Endothelial cell of umbilical vein (primary cell): ENCODE results near the gene ATP8A2. TPM values are rescaled to one million over a fixed set of nuclear protein-coding genes. Genes with fewer than 3 reads are reported as not detected.

Experiments used
- BruUV-seq: library from RNA; stranded (reverse); fragments of 400-500 nt; replicated peaks from 2 replicates; lab custom pipeline; 2021; lab: Mats Ljungman, UMichigan
- CTCF ChIA-PET: fragments of 300-600, 350-600 bp; sonication (Branson Sonifier 250); formaldehyde crosslinking; loops from one replicate; lab custom pipeline; 2021; ENCODE audit warnings: antibody characterized with exemption, inconsistent platforms; lab: Charles Lee
- POLR2A ChIA-PET: fragments of 300-600, 350-600 bp; sonication (Branson Sonifier 250); formaldehyde crosslinking; loops from one replicate; lab custom pipeline; 2021; ENCODE audit warnings: antibody characterized with exemption, inconsistent platforms; lab: Charles Lee
- DNase-seq: peaks from one replicate; pipeline ENCODE4 v3.0.0-alpha.2; 2011; ENCODE audit warnings: low read depth, low spot score
- FAIRE-seq: peaks from 2 replicates; lab custom pipeline; 2011; peaks lifted over from hg19 to GRCh38; lab: Jason Lieb, UNC
- H2AFZ ChIP-seq: 2 replicates; pipeline ENCODE4 v1.6.0; 2012; ENCODE audit warnings: low read depth, low read length, control low read depth, inconsistent platforms
- H3K27ac ChIP-seq: 2 replicates; pipeline ENCODE4 v1.5.1; 2011; ENCODE audit warnings: low read depth, mild to moderate bottlenecking, control low read depth, low read length, moderate library complexity; ENCODE audit not compliant: insufficient read depth
- H3K27me3 ChIP-seq, 2 experiments: 2 replicates each; pipeline versions ENCODE4 v1.6.0 to v1.6.1; 2011; ENCODE audit warnings: low read length in 2 of 2, mixed read lengths in 1 of 2; ENCODE audit not compliant: control insufficient read depth in 2 of 2, insufficient read depth in 2 of 2
- H3K36me3 ChIP-seq, 2 experiments: 2 replicates in 1 of 2; 3 replicates in 1 of 2; pipeline ENCODE4 v1.5.1; 2011; ENCODE audit warnings: low read length in 2 of 2, mild to moderate bottlenecking in 1 of 2, moderate library complexity in 1 of 2; ENCODE audit not compliant: control insufficient read depth in 2 of 2, insufficient read depth in 2 of 2; ENCODE audit errors: extremely low read depth in 1 of 2
- H3K4me1 ChIP-seq: 3 replicates; pipeline ENCODE4 v1.5.1; 2011; ENCODE audit warnings: mild to moderate bottlenecking, low read length; ENCODE audit not compliant: control insufficient read depth, insufficient read depth; ENCODE audit errors: extremely low read depth
- H3K4me2 ChIP-seq: 2 replicates; pipeline ENCODE4 v1.6.1; 2011; ENCODE audit warnings: low read length, control low read depth, mixed read lengths; ENCODE audit not compliant: insufficient read depth
- H3K4me3 ChIP-seq, 3 experiments: fragments of 200-600 bp in 1 of 3; sonication (generic), shearing (Covaris generic) in 1 of 3; replicated peaks in 1 of 3; 2 replicates each; pipeline ENCODE4 v1.5.1; 2011 to 2016; ENCODE audit warnings: control low read depth in 3 of 3, low read length in 3 of 3, mild to moderate bottlenecking in 2 of 3, inconsistent platforms in 1 of 3, low read depth in 1 of 3, moderate library complexity in 1 of 3; ENCODE audit not compliant: insufficient read depth in 1 of 3
- H3K79me2 ChIP-seq: 2 replicates; pipeline ENCODE4 v1.6.0; 2012; ENCODE audit warnings: low read length, inconsistent platforms; ENCODE audit not compliant: control insufficient read depth, insufficient read depth
- H3K9ac ChIP-seq: replicated peaks from 2 replicates; pipeline ENCODE3; 2011; ENCODE audit warnings: low read length, control low read depth; ENCODE audit not compliant: insufficient read depth; ENCODE audit errors: extremely low read depth
- H3K9me1 ChIP-seq: replicated peaks from 3 replicates; pipeline ENCODE4 v1.6.0; 2011; ENCODE audit warnings: mild to moderate bottlenecking, low read length; ENCODE audit not compliant: control insufficient read depth, insufficient read depth; ENCODE audit errors: extremely low read depth
- H3K9me3 ChIP-seq: replicated peaks from 2 replicates; pipeline ENCODE4 v1.5.1; 2012; ENCODE audit warnings: low read length, inconsistent platforms; ENCODE audit not compliant: control insufficient read depth, insufficient read depth
- H4K20me1 ChIP-seq: replicated peaks from 2 replicates; pipeline ENCODE3; 2011; ENCODE audit warnings: mild to moderate bottlenecking, low read length; ENCODE audit not compliant: control insufficient read depth, insufficient read depth; ENCODE audit errors: extremely low read depth
- EZH2 ChIP-seq: IDR thresholded peaks from 2 replicates; pipeline ENCODE4 v1.6.1; 2012; ENCODE audit warnings: borderline replicate concordance, low read depth, mild to moderate bottlenecking, moderate library complexity, low read length, inconsistent platforms; ENCODE audit not compliant: severe bottlenecking
- FOS ChIP-seq: IDR thresholded peaks from 2 replicates; pipeline ENCODE4 v1.6.1; 2011; ENCODE audit warnings: mild to moderate bottlenecking, low read length, moderate library complexity, borderline replicate concordance; ENCODE audit not compliant: insufficient read depth
- GATA2 ChIP-seq: IDR thresholded peaks from 2 replicates; pipeline ENCODE4 v1.7.0; 2011; ENCODE audit warnings: low read depth, mild to moderate bottlenecking, moderate library complexity, mixed read lengths, low read length; ENCODE audit not compliant: insufficient read length, insufficient read depth
- JUN ChIP-seq: IDR thresholded peaks from 2 replicates; pipeline ENCODE4 v1.6.1; 2011; ENCODE audit warnings: borderline replicate concordance, low read depth; ENCODE audit not compliant: insufficient read length, insufficient read depth
- MYC ChIP-seq: IDR thresholded peaks from one replicate; pipeline ENCODE4 v1.6.1; 2011; ENCODE audit warnings: mild to moderate bottlenecking, low read depth, low read length
- POLR2A ChIP-seq: IDR thresholded peaks from 2 replicates; pipeline ENCODE4 v1.6.1; 2012; ENCODE audit warnings: low read depth, mild to moderate bottlenecking, control low read depth, low read length
- POLR2AphosphoS5 ChIP-seq: IDR thresholded peaks from 2 replicates; pipeline ENCODE4 v1.6.1; 2012; ENCODE audit warnings: low read depth, mild to moderate bottlenecking, control low read depth, low read length, moderate library complexity; ENCODE audit not compliant: insufficient read depth
- dilution Hi-C: fragments of 300-500 bp; cut with MboI; formaldehyde crosslinking; loops from one replicate; pipeline ENCODE4 v1.15.0; 2019; ENCODE audit warnings: low sequenced_read_pairs; ENCODE audit not compliant: extremely low pct_ligation_motif_present
- intact Hi-C: fragments of 100-400 bp; cut with micrococcal nuclease; formaldehyde crosslinking; loops from one replicate; pipeline ENCODE4 v1.10.0; 2022
- polyA plus RNA-seq, 4 experiments: library from polyadenylated mRNA; depleted of rRNA in 3 of 4; stranded (reverse) in 3 of 4; unstranded in 1 of 4; fragments of >200 nt; gene quantifications; 2 replicates each; pipeline versions ENCODE4 v1.2.1 to v1.2.3, GENCODE V29; 2011 to 2012; ENCODE audit warnings: missing spikeins in 1 of 4
- total RNA-seq: library from RNA; stranded (reverse); gene quantifications from 2 replicates; pipeline ENCODE4 v1.2.3, GENCODE V29; 2021
- TF ChIP-seq, protein P1 (sequence below), 2 donors: IDR thresholded peaks; 1 replicate in 1 of 2; 2 replicates in 1 of 2; pipeline ENCODE4 v1.5.1; 2011; ENCODE audit warnings: low read length in 2 of 2, mild to moderate bottlenecking in 2 of 2, moderate library complexity in 2 of 2, control low read depth in 1 of 2, inconsistent platforms in 1 of 2, low read depth in 1 of 2; ENCODE audit not compliant: insufficient read depth in 1 of 2; ENCODE audit errors: extremely low read depth in 1 of 2
- TF ChIP-seq, protein P2 (sequence below): IDR thresholded peaks from 2 replicates; pipeline ENCODE4 v1.6.1; 2011; ENCODE audit not compliant: insufficient read depth, insufficient read length

The ATP8A2 gene
- total and polyA plus RNA-seq, 2 donors (not counting 3 experiments of a cell fraction or from before 2014, with no cell fraction given), result 0.11 to 0.49 TPM

GRCh38 chr13:25679159-25679558 is 307.4 kb downstream of the ATP8A2 start:
- ChIA-PET CTCF (no interaction called here), POLR2A (no interaction called here)
- intact Hi-C loops, result no loop called here

More at GRCh38 chr13:25679159-25679558, 307.4 kb downstream of the ATP8A2 start:
- Histone ChIP-seq H3K4me3 (no peak overlapping the region), H3K4me1 (no peaks in the 10 kb centered on the region), H2AFZ (no peak overlapping the region), H3K4me2 (no peak overlapping the region), H3K9ac (no peak overlapping the region), H3K9me1 (no peaks in the 10 kb centered on the region), H3K27me3 (no peaks in the 10 kb centered on the region), H3K9me3 (no peaks in the 10 kb centered on the region), H3K36me3 (no peaks in the 10 kb centered on the region), H3K27ac (no peak overlapping the region), H4K20me1 (no peaks in the 10 kb centered on the region), H3K79me2 (no peaks in the 10 kb centered on the region)
- dilution Hi-C loops, result no loop called here
- no TSS peak for BruUV-seq
- DNase-seq (no peak), FAIRE-seq (no peak)
- TF ChIP-seq POLR2AphosphoS5 (no peak), JUN (no peak), FOS (no peak), POLR2A (no peak), EZH2 (no peak), MYC (no peak), GATA2 (no peak)
- TF ChIP-seq, protein P1, sequence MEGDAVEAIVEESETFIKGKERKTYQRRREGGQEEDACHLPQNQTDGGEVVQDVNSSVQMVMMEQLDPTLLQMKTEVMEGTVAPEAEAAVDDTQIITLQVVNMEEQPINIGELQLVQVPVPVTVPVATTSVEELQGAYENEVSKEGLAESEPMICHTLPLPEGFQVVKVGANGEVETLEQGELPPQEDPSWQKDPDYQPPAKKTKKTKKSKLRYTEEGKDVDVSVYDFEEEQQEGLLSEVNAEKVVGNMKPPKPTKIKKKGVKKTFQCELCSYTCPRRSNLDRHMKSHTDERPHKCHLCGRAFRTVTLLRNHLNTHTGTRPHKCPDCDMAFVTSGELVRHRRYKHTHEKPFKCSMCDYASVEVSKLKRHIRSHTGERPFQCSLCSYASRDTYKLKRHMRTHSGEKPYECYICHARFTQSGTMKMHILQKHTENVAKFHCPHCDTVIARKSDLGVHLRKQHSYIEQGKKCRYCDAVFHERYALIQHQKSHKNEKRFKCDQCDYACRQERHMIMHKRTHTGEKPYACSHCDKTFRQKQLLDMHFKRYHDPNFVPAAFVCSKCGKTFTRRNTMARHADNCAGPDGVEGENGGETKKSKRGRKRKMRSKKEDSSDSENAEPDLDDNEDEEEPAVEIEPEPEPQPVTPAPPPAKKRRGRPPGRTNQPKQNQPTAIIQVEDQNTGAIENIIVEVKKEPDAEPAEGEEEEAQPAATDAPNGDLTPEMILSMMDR (IDR thresholded peaks at IDR 0.05; ENCODE audit: extremely low read depth in 1 of 2, insufficient read depth in 1 of 2, low read depth in 1 of 2, low read length in 2 of 2), result no peak
- TF ChIP-seq, protein P2, sequence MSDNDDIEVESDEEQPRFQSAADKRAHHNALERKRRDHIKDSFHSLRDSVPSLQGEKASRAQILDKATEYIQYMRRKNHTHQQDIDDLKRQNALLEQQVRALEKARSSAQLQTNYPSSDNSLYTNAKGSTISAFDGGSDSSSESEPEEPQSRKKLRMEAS, result no peak
